GM12873 (cell line): ENCODE results near the gene OR52W1.

Experiments
- CTCF ChIP-seq: IDR thresholded peaks from 2 replicates; pipeline ENCODE4 v1.5.1; 2012; ENCODE audit warnings: low read depth, mild to moderate bottlenecking, moderate library complexity, low read length, control low read depth; ENCODE audit not compliant: insufficient read depth; ENCODE audit errors: missing control alignments

OR52W1 gene

GRCh38 chr11:6240781-6241180, 41.8 kb downstream of the OR52W1 start:
- TF ChIP-seq CTCF = no peak

GRCh38 chr11:6241316-6241715, 42.3 kb downstream of the OR52W1 start:
- TF ChIP-seq CTCF = no peak

- TF ChIP-seq CTCF = no peak
Measured at GRCh38 chr11:6245536-6245935, 46.5 kb downstream of the OR52W1 start.

- no peak for TF ChIP-seq CTCF
Measured at GRCh38 chr11:6248248-6248647, 49.2 kb downstream of the OR52W1 start.
